ENCODE data around the gene SRGAP2B.
"Not testable (repeated sequence)": the region's sequence is repeated elsewhere in the genome, so short reads cannot be mapped to it uniquely, and the experiment has no call there.

Gene SRGAP2B

GRCh38 chr1:144946525-144947480 lies 148.3 kb downstream of the SRGAP2B start:
- not testable (repeated sequence) for DNase-seq (ENCODE audit: low read depth)

GRCh38 chr1:144941710-144942109 lies 153.4 kb downstream of the SRGAP2B start:
- DNase-seq (ENCODE audit: low read depth), result not testable (repeated sequence)

- not testable (repeated sequence) for DNase-seq (ENCODE audit: low read depth)
Measured at GRCh38 chr1:144940054-144940453, 155.1 kb downstream of the SRGAP2B start.

GRCh38 chr1:144938627-144939026 lies 156.5 kb downstream of the SRGAP2B start:
- DNase-seq (ENCODE audit: low read depth), result not testable (repeated sequence)

GRCh38 chr1:144936186-144936732 lies 158.9 kb downstream of the SRGAP2B start:
- not testable (repeated sequence) for DNase-seq (ENCODE audit: low read depth)

- not testable (repeated sequence) for DNase-seq (ENCODE audit: low read depth)
Measured at GRCh38 chr1:144935310-144935709, 159.8 kb downstream of the SRGAP2B start.

- DNase-seq (ENCODE audit: low read depth), result not testable (repeated sequence)
Measured at GRCh38 chr1:144933014-144933413, 162.1 kb downstream of the SRGAP2B start.

GRCh38 chr1:144932153-144932552 lies 163.0 kb downstream of the SRGAP2B start:
- DNase-seq (ENCODE audit: low read depth), result not testable (repeated sequence)

GRCh38 chr1:144931553-144931952 lies 163.6 kb downstream of the SRGAP2B start:
- not testable (repeated sequence) for DNase-seq (ENCODE audit: low read depth)

- not testable (repeated sequence) for DNase-seq (ENCODE audit: low read depth)
Measured at GRCh38 chr1:144930085-144930777, 164.9 kb downstream of the SRGAP2B start.

- not testable (repeated sequence) for DNase-seq (ENCODE audit: low read depth)
Measured at GRCh38 chr1:144927292-144927691, 167.8 kb downstream of the SRGAP2B start.

GRCh38 chr1:144923640-144924039 lies 171.5 kb downstream of the SRGAP2B start:
- not testable (repeated sequence) for DNase-seq (ENCODE audit: low read depth)

- DNase-seq (ENCODE audit: low read depth), result not testable (repeated sequence)
Measured at GRCh38 chr1:144922785-144923184, 172.3 kb downstream of the SRGAP2B start.

GRCh38 chr1:144919106-144919505 lies 176.0 kb downstream of the SRGAP2B start:
- DNase-seq (ENCODE audit: low read depth), result not testable (repeated sequence)

- not testable (repeated sequence) for DNase-seq (ENCODE audit: low read depth)
Measured at GRCh38 chr1:144918027-144918603, 177.0 kb downstream of the SRGAP2B start.

- DNase-seq (ENCODE audit: low read depth), result not testable (repeated sequence)
Measured at GRCh38 chr1:144917154-144918026, 177.7 kb downstream of the SRGAP2B start.

GRCh38 chr1:144913977-144914734 lies 181.0 kb downstream of the SRGAP2B start:
- not testable (repeated sequence) for DNase-seq (ENCODE audit: low read depth)

GRCh38 chr1:144913458-144913857 lies 181.7 kb downstream of the SRGAP2B start:
- DNase-seq (ENCODE audit: low read depth), result not testable (repeated sequence)

- not testable (repeated sequence) for DNase-seq (ENCODE audit: low read depth)
Measured at GRCh38 chr1:144910729-144911128, 184.4 kb downstream of the SRGAP2B start.

GRCh38 chr1:144900841-144901240 lies 194.3 kb downstream of the SRGAP2B start:
- not testable (repeated sequence) for DNase-seq (ENCODE audit: low read depth)

All from CMK (cell line).